H1 (cell line): Measurements from ENCODE around the gene FPGS. TPM values are rescaled to one million over a fixed set of nuclear protein-coding genes. Genes with fewer than 3 reads are reported as not detected.

Experiments
- CTCF ChIA-PET: fragments of 300-600 bp; sonication (Branson Sonifier 250); formaldehyde crosslinking; loops from one replicate; lab custom pipeline; 2021; ENCODE audit not compliant: partially characterized antibody; lab: Charles Lee
- POLR2A ChIA-PET: fragments of 300-600 bp; sonication (Branson Sonifier 250); formaldehyde crosslinking; loops from one replicate; lab custom pipeline; 2021; ENCODE audit warnings: inconsistent platforms; ENCODE audit not compliant: partially characterized antibody; lab: Charles Lee
- DNase-seq, 2 experiments: peaks; one replicate each; pipeline versions ENCODE4 v3.0.0 to v3.0.0-alpha.2; 2010 to 2022; ENCODE audit warnings: low spot score in 2 of 2, low read depth in 1 of 2, mixed read lengths in 1 of 2
- FAIRE-seq: peaks from 2 replicates; lab custom pipeline; 2011; peaks lifted over from hg19 to GRCh38; lab: Jason Lieb, UNC
- H2AFZ ChIP-seq: 2 replicates; pipeline ENCODE4 v1.8.1; 2012; ENCODE audit warnings: low read length, inconsistent platforms
- H2AK5ac ChIP-seq: 2 replicates; pipeline ENCODE4 v1.6.1; 2013; ENCODE audit warnings: low read depth, low read length
- H2BK120ac ChIP-seq: replicated peaks from 2 replicates; pipeline ENCODE3; 2013; ENCODE audit warnings: low read depth, low read length, inconsistent platforms
- H2BK12ac ChIP-seq: 2 replicates; pipeline ENCODE4 v1.6.1; 2013; ENCODE audit warnings: low read depth, low read length
- H2BK15ac ChIP-seq: 2 replicates; pipeline ENCODE4 v1.6.1; 2013; ENCODE audit warnings: low read length
- H2BK20ac ChIP-seq: 2 replicates; pipeline ENCODE4 v1.6.1; 2013; ENCODE audit warnings: low read length
- H2BK5ac ChIP-seq: 2 replicates; pipeline ENCODE4 v1.6.1; 2013; ENCODE audit warnings: low read depth, low read length
- H3K14ac ChIP-seq: 2 replicates; pipeline ENCODE4 v1.6.1; 2013; ENCODE audit warnings: inconsistent platforms; ENCODE audit not compliant: insufficient read length
- H3K18ac ChIP-seq: 2 replicates; pipeline ENCODE4 v1.6.1; 2013; ENCODE audit warnings: low read length; ENCODE audit errors: extremely low read depth
- H3K23ac ChIP-seq: 2 replicates; pipeline ENCODE4 v1.6.1; 2013; ENCODE audit warnings: inconsistent platforms; ENCODE audit not compliant: insufficient read length
- H3K23me2 ChIP-seq: 2 replicates; pipeline ENCODE4 v1.6.1; 2013; ENCODE audit warnings: low read depth, low read length
- H3K27ac ChIP-seq: 2 replicates; pipeline ENCODE4 v1.6.1; 2011; ENCODE audit warnings: low read depth, low read length, inconsistent platforms
- H3K27me3 ChIP-seq, 4 experiments: replicated peaks in 1 of 4; 1 replicate in 1 of 4; 2 replicates in 3 of 4; pipeline versions ENCODE4 v1.6.1 to v1.8.1; 2011 to 2013; ENCODE audit warnings: low read length in 3 of 4, mild to moderate bottlenecking in 3 of 4, inconsistent platforms in 2 of 4, mixed read lengths in 2 of 4, moderate library complexity in 1 of 4; ENCODE audit not compliant: control insufficient read depth in 3 of 4, insufficient read depth in 3 of 4; ENCODE audit errors: extremely low read depth in 1 of 4
- H3K36me3 ChIP-seq, 4 experiments: 2 replicates each; pipeline versions ENCODE4 v1.6.1 to v1.8.1; 2011 to 2013; ENCODE audit warnings: mild to moderate bottlenecking in 4 of 4, low read length in 3 of 4, moderate library complexity in 2 of 4, control low read depth in 1 of 4, inconsistent platforms in 1 of 4; ENCODE audit not compliant: insufficient read depth in 4 of 4, control insufficient read depth in 2 of 4
- H3K4ac ChIP-seq: replicated peaks from 2 replicates; pipeline ENCODE3; 2013; ENCODE audit warnings: low read length, low read depth, mixed read lengths, inconsistent platforms; ENCODE audit not compliant: insufficient read length
- H3K4me1 ChIP-seq, 4 experiments: replicated peaks in 1 of 4; 1 replicate in 1 of 4; 2 replicates in 3 of 4; pipeline versions ENCODE4 v1.6.1 to v1.8.1; 2011 to 2013; ENCODE audit warnings: low read length in 3 of 4, inconsistent platforms in 2 of 4, mixed read lengths in 1 of 4; ENCODE audit not compliant: insufficient read depth in 4 of 4, control insufficient read depth in 3 of 4
- H3K4me2 ChIP-seq, 2 experiments: 2 replicates each; pipeline versions ENCODE4 v1.6.1 to v1.8.1; 2011 to 2013; ENCODE audit warnings: low read depth in 2 of 2, low read length in 2 of 2, control low read depth in 1 of 2, inconsistent platforms in 1 of 2, mild to moderate bottlenecking in 1 of 2; ENCODE audit not compliant: insufficient read depth in 1 of 2
- H3K4me3 ChIP-seq, 4 experiments: fragments of 200-600, 300-600 bp in 1 of 4; sonication (generic), shearing (Covaris generic), sonication (Bioruptor Twin) in 1 of 4; 2 replicates each; pipeline versions ENCODE4 v1.5.1 to v1.8.1; 2011 to 2016; ENCODE audit warnings: low read length in 4 of 4, low read depth in 3 of 4, control low read depth in 2 of 4, inconsistent platforms in 2 of 4, mild to moderate bottlenecking in 2 of 4, mixed read lengths in 1 of 4, moderate library complexity in 1 of 4; ENCODE audit not compliant: insufficient read depth in 2 of 4; ENCODE audit errors: extremely low read depth in 1 of 4
- H3K56ac ChIP-seq: replicated peaks from 2 replicates; pipeline ENCODE3; 2013; ENCODE audit warnings: low read depth, mild to moderate bottlenecking, mixed read lengths, low read length, inconsistent platforms; ENCODE audit not compliant: insufficient read length
- H3K79me1 ChIP-seq: 2 replicates; pipeline ENCODE4 v1.6.1; 2013; ENCODE audit warnings: low read depth, low read length, control low read depth
- H3K79me2 ChIP-seq, 2 experiments: 2 replicates each; pipeline versions ENCODE4 v1.6.1 to v1.8.1; 2012 to 2013; ENCODE audit warnings: low read length in 2 of 2, mild to moderate bottlenecking in 2 of 2, inconsistent platforms in 1 of 2; ENCODE audit not compliant: insufficient read depth in 2 of 2, control insufficient read depth in 1 of 2
- H3K9ac ChIP-seq, 4 experiments: replicated peaks in 1 of 4; 1 replicate in 1 of 4; 2 replicates in 3 of 4; pipeline versions ENCODE4 v1.6.1 to v1.8.1; 2011 to 2013; ENCODE audit warnings: low read depth in 3 of 4, low read length in 3 of 4, control low read depth in 2 of 4, mild to moderate bottlenecking in 2 of 4, moderate library complexity in 2 of 4, inconsistent platforms in 1 of 4; ENCODE audit errors: extremely low read depth in 1 of 4
- H3K9me3 ChIP-seq, 2 experiments: 2 replicates each; pipeline versions ENCODE4 v1.6.1 to v1.8.1; 2012 to 2013; ENCODE audit warnings: mild to moderate bottlenecking in 2 of 2, moderate library complexity in 2 of 2, control low read depth in 1 of 2, inconsistent platforms in 1 of 2, low read depth in 1 of 2, low read length in 1 of 2, mixed read lengths in 1 of 2; ENCODE audit not compliant: insufficient read depth in 2 of 2
- H4K20me1 ChIP-seq, 2 experiments: replicated peaks in 1 of 2; 2 replicates each; pipeline versions ENCODE3 to v1.8.1; 2011 to 2013; ENCODE audit warnings: inconsistent platforms in 2 of 2, low read length in 2 of 2, mild to moderate bottlenecking in 1 of 2; ENCODE audit not compliant: insufficient read depth in 2 of 2, control insufficient read depth in 1 of 2
- H4K5ac ChIP-seq: 2 replicates; pipeline ENCODE4 v1.6.1; 2013; ENCODE audit warnings: low read length, low read depth, mixed read lengths, inconsistent platforms; ENCODE audit not compliant: insufficient read length
- H4K8ac ChIP-seq: 2 replicates; pipeline ENCODE4 v1.8.0; 2013; ENCODE audit warnings: mild to moderate bottlenecking, moderate library complexity, low read length, inconsistent platforms; ENCODE audit not compliant: insufficient read depth; ENCODE audit errors: extremely low read depth
- H4K91ac ChIP-seq: replicated peaks from 2 replicates; pipeline ENCODE3; 2013; ENCODE audit warnings: low read length, mixed read lengths, inconsistent platforms; ENCODE audit not compliant: insufficient read length
- CBX5 ChIP-seq: fragments of 300-800, 300-1000 bp; sonication (generic); IDR thresholded peaks from 2 replicates; pipeline ENCODE4 v1.7.1; 2016; ENCODE audit warnings: antibody characterized with exemption, low read length, low read depth
- KDM4A ChIP-seq: IDR thresholded peaks from one replicate; pipeline ENCODE4 v1.7.1; 2012; ENCODE audit warnings: low read depth, mild to moderate bottlenecking, moderate library complexity, low read length, inconsistent platforms; ENCODE audit not compliant: severe bottlenecking
- KDM5A ChIP-seq: fragments of 200-600 bp; IDR thresholded peaks from 2 replicates; pipeline ENCODE4 v1.7.1; 2012; ENCODE audit warnings: mild to moderate bottlenecking, low read length, inconsistent platforms, mixed read lengths
- SAP30 ChIP-seq: fragments of 300-600 bp; sonication (generic); IDR thresholded peaks from 2 replicates; pipeline ENCODE4 v1.7.1; 2012; ENCODE audit warnings: low read length, moderate library complexity, mild to moderate bottlenecking, inconsistent platforms; ENCODE audit not compliant: insufficient read depth, insufficient replicate concordance
- SP1 ChIP-seq: IDR thresholded peaks from 2 replicates; pipeline ENCODE4 v1.6.1; 2011; ENCODE audit warnings: low read depth, low read length
- SUZ12 ChIP-seq: fragments of 200-600 bp; sonication (generic); IDR thresholded peaks from 2 replicates; pipeline ENCODE4 v1.6.1; 2012; ENCODE audit warnings: mild to moderate bottlenecking, inconsistent platforms, low read length, moderate library complexity, mixed read lengths
- TBP ChIP-seq: IDR thresholded peaks from 2 replicates; pipeline ENCODE4 v1.6.1; 2011; ENCODE audit warnings: low read depth, low read length, improper control_type of control experiment
- WGBS, 2 experiments: shearing (Covaris generic) in 1 of 2; methylation state at CpG; one replicate each; pipeline versions ENCODE4 v1.1.6 to v1.1.7; 2013 to 2015; ENCODE audit warnings: low lambda C conversion rate in 2 of 2, mixed read lengths in 2 of 2, inconsistent platforms in 1 of 2, low coverage in 1 of 2, missing lambda C conversion rate in 1 of 2; ENCODE audit not compliant: insufficient replicate concordance in 2 of 2, insufficient coverage in 1 of 2, insufficient read length in 1 of 2; ENCODE audit errors: extremely low coverage in 1 of 2, missing lambda C conversion rate in 1 of 2; 5-methylcytosine and 5-hydroxymethylcytosine counted together
- polyA plus RNA-seq, 7 experiments: library from polyadenylated mRNA; depleted of rRNA in 3 of 7; stranded (reverse) in 5 of 7; unstranded in 2 of 7; fragments of >200 nt in 5 of 7; fragments of 200-250 nt in 2 of 7; gene quantifications; 1 replicate in 5 of 7; 2 replicates in 1 of 7; 4 replicates in 1 of 7; pipeline versions ENCODE4 v1.2.1 to v1.2.3, GENCODE V29; 2011 to 2013; ENCODE audit warnings: missing spikeins in 2 of 7, mixed read lengths in 2 of 7
- total RNA-seq: library from RNA; stranded (reverse); fragmentation: NEBNext Ultra II Directional; extraction: Animal tissue kit (Norgen Biotek cat#: 25700); gene quantifications from 2 replicates; pipeline ENCODE4 v1.2.1, GENCODE V29; 2021

FPGS gene
- total and polyA plus RNA-seq, 2 of the 8 experiments (the other 6 are each of a cell fraction or from before 2014, with no cell fraction given), result 62.4 to 83.0 TPM

DNA sequence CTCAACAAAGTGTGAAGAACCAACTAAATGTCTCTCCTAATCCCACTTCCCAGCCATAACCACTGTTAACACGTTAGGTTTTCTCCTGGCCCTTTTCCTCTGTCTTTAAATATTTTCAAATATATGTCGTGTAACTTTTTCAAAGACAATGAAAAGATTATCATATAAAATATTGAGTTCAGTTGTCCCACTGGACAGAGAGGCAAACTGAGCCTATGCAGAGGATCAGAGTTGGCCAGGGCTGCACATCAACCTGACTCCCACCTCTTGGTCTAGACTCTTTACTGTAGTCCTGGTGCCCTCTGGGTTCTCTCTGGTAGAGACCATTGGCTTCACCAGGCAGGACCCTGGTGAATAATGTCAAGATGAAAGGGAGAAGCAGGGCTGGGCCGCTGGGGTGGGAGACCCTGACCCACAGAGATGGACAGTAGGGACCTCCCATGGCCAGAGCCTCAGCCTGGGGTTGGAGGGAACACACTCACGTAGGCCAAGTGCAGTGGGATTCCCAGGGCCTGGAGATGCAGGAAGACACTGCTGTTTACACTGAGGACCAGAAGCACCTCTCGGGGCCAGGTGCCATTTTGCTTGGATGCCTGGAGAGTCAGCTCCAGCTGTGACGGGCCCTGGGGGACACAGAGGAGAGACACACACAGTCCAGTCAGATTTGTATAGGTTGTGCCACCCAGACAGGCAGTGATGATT lies 26.7 kb downstream of the FPGS start:
- CTCF ChIA-PET, result interaction anchor here (0.7 to 7.3 kb wide), 10 partner anchors 11 to 132 kb away, joined by 3 to 116 read pairs (median 6); partner anchors contain the start of genes ENG and FPGS
- Histone ChIP-seq H3K9ac (no peak overlapping the region), H3K27me3 (peaks cover 0 to 12% (median 7%) of the 10 kb centered on the region in 4 experiments; a peak in 5 of 7 replicates)
- TF ChIP-seq TBP, result no peak
- no peak for TF ChIP-seq SUZ12
- no peak for TF ChIP-seq SAP30
- no peak for TF ChIP-seq SP1
- no peak for TF ChIP-seq KDM4A
- TF ChIP-seq CBX5, result no peak
- TF ChIP-seq KDM5A, result no peak
- TF ChIP-seq, all 59 proteins: peak for 0
- Histone ChIP-seq H2BK120ac (peak overlapping the region; percentile 29), H3K56ac (no peak overlapping the region), H2BK15ac (peak overlapping the region; percentile 88), H3K79me1 (no peaks in the 10 kb centered on the region), H3K36me3 (no peaks in the 10 kb centered on the region), H3K23ac (no peak overlapping the region), H3K4me2 (peak overlapping the region in 1 of 2 experiments; percentile 84; a peak in 1 of 4 replicates), H3K18ac (no peak overlapping the region; the same call in 1 of the 2 replicates), H3K79me2 (no peaks in the 10 kb centered on the region), H3K14ac (no peak overlapping the region), H2AK5ac (peak overlapping the region; percentile 82), H3K4ac (no peak overlapping the region), H2BK5ac (no peak overlapping the region), H3K4me1 (peaks cover 0 to 17% (median 12%) of the 10 kb centered on the region in 4 experiments; a peak in 6 of 7 replicates), H2BK20ac (peak overlapping the region; percentile 48; the same call in 1 of the 2 replicates), H2BK12ac (peak overlapping the region; percentile 80), H3K9me3 (no peaks in the 10 kb centered on the region), H4K8ac (no peak overlapping the region), H3K27ac (no peak overlapping the region), H3K4me3 (peak overlapping the region in 1 of 4 experiments; percentile 55; a peak in 1 of 8 replicates), H4K91ac (peak overlapping the region; percentile 54), H4K20me1 (no peaks in the 10 kb centered on the region), H3K23me2 (peaks cover 9% of the 10 kb centered on the region; the same call in 1 of the 2 replicates), H2AFZ (no peak overlapping the region), H4K5ac (no peak overlapping the region)
- POLR2A ChIA-PET, result interaction anchor here (0.6 to 1.9 kb wide), 10 partner anchors 12 to 87 kb away, joined by 3 to 9 read pairs (median 4); partner anchors contain the start of gene ENG
- DNase-seq (no peak), FAIRE-seq (no peak)
- WGBS, 2 experiments, result 88% methylated on average over 6 of the region's 6 CpGs; no CpG with 5 or more reads in 1 of the 2 experiments
